ENCODE data around the gene UPF3A.

DNA sequence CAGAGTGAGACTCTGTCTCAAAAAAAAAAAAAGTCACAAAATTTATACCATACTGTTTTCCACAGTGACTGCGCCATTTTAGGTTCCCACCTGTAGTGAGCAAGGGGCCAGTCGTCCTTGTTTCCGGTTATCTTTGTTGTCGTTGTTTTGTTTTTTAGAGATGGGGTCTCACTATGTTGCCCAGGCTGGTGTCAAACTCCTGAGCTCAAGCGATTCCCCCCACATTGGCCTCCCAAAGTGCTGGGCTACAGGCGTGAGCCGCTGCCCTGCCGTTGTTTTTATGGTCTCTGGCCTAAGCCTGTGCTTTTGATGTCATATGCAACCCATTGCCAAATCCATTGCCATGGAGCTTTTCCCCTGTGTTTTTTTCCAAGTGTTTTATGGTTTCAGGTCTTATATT, 3.3 kb downstream of the UPF3A start:
- TF ChIP-seq ELF4 (IDR thresholded peaks at IDR 0.05) (no peak), FOXK2 (IDR thresholded peaks at IDR 0.05) (no peak), ZNF384 (IDR thresholded peaks at IDR 0.05) (no peak), FOXA1 (IDR thresholded peaks at IDR 0.05) (no peak), NFRKB (IDR thresholded peaks at IDR 0.05) (no peak), ARNT (IDR thresholded peaks at IDR 0.05) (no peak), BHLHE40 (IDR thresholded peaks at IDR 0.05; ENCODE audit: borderline replicate concordance) (no peak), SP1 (IDR thresholded peaks at IDR 0.05) (no peak), TARDBP (IDR thresholded peaks at IDR 0.05) (no peak)
